Raji (cell line): ENCODE data around the gene SHROOM2.

Experiments
- POLR2A ChIP-seq: IDR thresholded peaks from 2 replicates; pipeline ENCODE4 v1.6.1; 2011; ENCODE audit warnings: low read depth, low read length, control low read depth; ENCODE audit not compliant: insufficient read depth

The SHROOM2 gene

GRCh38 chrX:9770319-9770718 lies 15.9 kb upstream of the SHROOM2 start:
- TF ChIP-seq POLR2A = no peak

DNA sequence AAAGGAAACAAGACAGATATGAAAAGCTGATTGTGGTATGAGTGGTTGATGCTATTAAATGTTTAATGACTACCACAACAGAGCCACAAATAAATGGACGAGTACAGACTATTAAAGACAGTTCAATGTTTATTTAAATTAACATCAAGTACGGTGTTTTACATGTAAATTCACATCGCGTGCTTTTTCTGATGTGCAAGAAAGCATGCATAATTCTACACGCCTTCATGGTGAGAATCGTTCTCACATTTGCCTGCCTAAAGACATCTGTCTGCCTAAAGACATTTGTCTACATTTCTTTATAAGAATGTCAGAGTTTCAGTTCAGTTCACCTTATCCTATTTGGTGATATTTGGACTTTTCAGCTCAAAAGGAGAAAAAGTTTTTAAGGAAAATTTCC lies 13.3 kb upstream of the SHROOM2 start:
- no peak for TF ChIP-seq POLR2A

- no peak for TF ChIP-seq POLR2A
Measured at GRCh38 chrX:9775930-9776329, 10.3 kb upstream of the SHROOM2 start.

DNA sequence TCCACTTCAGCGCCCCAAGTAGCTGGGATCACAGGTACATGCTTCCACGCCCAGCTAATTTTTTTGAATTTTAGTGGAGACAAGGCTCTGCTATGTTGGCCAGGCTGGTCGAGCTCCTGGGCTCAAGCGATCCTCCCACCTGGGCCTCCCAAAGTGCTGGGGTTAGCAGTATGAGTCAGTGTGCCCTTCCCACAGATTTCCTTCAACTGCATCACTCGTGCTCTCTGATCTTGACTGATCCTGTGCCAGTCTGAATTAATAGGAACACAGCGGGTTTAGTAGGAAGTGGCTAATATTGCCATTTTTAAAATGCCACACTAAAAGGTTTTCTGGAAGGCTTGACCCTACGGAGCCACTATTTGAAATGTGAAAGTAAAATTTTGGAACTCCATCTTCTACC lies 4.3 kb upstream of the SHROOM2 start:
- no peak for TF ChIP-seq POLR2A

DNA sequence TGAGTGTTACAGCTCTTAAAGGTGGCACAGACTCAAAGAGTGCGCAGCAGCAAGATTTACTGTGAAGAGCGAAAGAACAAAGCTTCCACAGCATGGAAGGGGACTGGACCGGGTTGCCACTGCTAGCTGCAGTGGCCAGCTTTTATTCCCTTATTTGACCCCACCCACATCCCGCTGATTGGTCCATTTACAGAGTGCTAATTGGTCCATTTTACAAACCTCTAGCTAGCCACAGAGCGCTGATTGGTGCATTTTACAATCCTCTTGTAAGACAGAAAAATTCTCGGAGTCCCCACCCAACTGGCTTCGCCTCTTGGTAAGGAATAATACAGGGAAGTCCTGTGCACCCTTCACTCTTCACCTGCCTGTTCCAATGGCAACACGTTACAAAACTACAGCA lies 1.9 kb upstream of the SHROOM2 start:
- TF ChIP-seq POLR2A = no peak

DNA sequence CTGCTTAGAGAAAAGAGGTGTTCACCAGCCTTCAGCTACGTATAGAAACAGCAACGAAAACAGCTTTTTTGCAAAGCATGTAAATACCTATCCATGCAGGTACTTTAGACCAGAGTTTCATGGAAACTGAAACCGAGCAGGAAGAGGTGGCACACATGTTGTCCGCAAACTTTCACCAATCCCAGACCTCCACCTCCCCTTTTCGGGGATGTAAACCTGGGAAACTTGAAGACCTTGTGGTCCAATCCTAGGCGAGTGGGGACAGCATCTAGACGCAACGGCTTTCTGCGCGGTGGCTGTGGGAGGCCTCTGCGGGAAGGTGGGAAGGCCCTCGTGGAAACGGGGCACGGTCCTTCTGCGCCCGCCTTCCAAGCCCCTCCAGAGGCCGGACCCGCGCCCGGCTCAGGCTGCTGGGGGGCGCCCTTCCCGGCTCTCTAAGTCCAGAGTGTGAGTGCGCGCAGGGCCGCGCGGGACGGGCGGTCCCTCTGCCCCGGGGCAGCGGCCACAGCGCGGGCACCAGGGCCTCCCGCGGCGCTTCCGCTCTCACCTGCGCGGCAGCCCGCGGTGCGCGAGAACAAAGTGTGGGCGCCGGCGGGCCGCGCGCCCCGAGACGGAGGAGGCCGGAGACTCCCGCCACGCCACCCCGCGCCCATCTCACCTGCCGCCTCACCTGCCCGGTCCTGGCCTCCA lies 830 bp upstream of the SHROOM2 start:
- no peak for TF ChIP-seq POLR2A

DNA sequence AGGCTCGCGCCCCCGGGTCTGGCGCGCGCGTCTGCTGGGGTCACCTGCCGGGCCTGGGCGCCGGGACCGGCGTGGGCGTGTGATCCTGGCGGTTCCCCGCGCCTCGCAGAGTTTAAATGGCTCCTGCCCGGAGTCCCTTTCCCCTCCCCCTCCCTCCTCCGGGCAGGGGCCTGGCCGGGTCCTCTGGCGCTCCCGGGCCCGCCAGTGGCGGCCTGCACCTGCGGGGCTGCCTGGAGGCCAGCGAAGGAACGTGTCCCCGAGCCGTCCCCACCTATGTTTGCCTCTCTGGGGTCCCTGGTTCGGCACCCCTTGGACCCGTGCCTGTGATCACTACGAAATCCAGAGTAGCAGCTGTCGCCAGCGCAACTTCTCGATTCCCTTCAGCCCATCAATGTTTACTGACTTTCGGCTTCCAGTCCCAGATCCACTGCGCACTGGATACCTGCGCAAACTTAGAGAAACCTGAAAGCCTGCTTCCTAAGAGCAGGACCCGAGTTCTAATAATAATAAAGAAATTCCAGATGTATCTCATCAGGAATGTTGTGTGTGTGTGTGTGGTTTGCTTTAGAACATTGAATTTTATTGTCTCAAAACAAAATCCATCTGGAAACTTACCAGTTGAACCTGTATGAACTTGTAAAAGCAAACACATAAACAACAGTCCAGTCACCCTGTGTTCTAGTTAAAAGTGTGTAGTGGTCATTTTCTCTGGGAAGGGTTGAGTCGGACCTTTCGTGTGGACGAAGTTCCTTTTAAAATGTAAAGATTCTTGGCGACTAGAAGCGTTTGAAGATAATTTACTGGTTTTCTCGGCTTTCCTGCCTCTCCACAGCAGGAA lies 788 bp downstream of the SHROOM2 start:
- no peak for TF ChIP-seq POLR2A

DNA sequence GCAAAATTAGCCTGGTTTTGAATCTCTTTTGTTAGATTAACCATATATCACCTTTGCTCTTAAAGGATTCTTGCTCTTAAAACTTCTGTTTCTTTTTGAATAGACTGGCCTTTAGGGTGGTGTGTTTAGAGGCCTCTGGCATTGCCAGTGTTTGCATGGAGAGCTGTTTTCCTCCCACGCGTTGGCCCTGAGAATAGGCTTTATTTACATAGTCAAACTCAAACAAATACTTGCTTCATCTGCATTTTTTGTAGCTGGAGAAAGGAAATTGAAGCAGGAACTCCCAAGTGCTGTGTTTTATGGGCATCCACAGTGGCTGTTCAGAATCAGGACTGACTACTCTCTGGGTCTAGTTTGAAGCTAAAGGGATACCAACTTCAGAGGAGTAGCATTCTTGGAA lies 2.7 kb downstream of the SHROOM2 start:
- no peak for TF ChIP-seq POLR2A

GRCh38 chrX:9789555-9789954 lies 3.3 kb downstream of the SHROOM2 start:
- no peak for TF ChIP-seq POLR2A

DNA sequence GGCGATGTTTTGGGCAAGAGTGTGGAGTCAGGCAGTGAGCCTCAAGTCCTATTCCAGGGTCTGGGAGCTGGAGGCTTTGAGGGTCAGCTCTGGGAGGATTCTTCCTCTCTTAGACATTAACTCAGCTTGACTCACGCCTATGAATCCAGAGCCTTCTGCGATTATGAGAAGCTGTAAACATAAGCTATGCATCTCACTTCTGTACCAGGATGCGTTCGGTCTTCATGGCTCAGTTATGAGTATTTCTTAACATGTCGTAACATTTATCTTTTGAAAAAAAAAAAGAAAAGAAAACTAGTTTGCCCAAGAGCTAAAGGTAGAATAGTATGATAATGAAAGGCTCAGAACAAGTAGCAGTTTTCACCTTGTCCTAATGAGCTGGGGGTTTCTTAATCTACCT lies 4.6 kb downstream of the SHROOM2 start:
- TF ChIP-seq POLR2A = no peak

- no peak for TF ChIP-seq POLR2A
Measured at GRCh38 chrX:9794495-9794894, 8.3 kb downstream of the SHROOM2 start.

GRCh38 chrX:9797384-9798360 lies 11.4 kb downstream of the SHROOM2 start:
- no peak for TF ChIP-seq POLR2A

- TF ChIP-seq POLR2A = no peak
Measured at GRCh38 chrX:9802737-9803136, 16.5 kb downstream of the SHROOM2 start.

DNA sequence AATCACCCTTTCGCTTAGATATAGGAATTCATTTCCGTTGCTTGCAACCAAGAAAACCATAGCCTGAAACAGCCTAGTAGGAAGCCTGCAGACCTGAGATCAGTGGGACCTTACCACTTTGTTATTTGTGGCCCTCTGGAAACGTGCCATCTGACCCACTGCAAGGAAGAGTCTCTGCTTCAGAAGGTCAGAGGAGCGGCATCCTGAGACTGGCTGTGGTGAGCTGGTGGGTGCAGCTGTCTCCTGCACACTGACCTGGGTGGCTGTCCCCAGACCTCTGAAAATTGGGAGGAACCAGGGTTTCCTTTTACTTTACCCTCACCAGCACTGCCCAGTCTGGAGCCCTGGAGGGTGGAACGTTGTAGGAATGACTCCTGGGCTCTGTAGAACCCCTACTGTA lies 18.2 kb downstream of the SHROOM2 start:
- no peak for TF ChIP-seq POLR2A

GRCh38 chrX:9805956-9806355 lies 19.7 kb downstream of the SHROOM2 start:
- no peak for TF ChIP-seq POLR2A
